GF-D8 (cell line): ENCODE data around the gene ZCCHC3.

Source experiments
- DNase-seq: peaks from one replicate; lab custom pipeline; 2025; lab: John Stamatoyannopoulos, UW

ZCCHC3 gene

DNA sequence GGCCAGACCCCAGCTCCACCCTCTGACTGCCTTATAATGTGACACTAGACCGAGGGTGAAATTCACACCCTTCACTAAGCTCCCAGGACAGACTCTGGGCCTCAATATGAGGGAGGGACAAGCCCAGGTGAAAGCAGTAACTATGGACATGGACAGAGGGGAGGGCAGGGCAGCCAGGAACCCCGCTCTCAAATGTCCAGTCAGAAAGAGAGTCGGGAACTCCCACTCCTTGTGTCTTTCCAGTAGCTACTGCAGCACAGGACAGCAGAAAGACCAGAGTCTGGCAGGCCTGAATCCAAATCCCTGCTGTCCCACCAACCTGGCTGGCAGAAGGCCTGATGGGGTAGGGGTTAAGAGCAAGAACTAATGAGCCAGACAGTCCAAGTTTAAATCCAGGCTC, 13.2 kb upstream of the ZCCHC3 start:
- DNase-seq = no peak

DNA sequence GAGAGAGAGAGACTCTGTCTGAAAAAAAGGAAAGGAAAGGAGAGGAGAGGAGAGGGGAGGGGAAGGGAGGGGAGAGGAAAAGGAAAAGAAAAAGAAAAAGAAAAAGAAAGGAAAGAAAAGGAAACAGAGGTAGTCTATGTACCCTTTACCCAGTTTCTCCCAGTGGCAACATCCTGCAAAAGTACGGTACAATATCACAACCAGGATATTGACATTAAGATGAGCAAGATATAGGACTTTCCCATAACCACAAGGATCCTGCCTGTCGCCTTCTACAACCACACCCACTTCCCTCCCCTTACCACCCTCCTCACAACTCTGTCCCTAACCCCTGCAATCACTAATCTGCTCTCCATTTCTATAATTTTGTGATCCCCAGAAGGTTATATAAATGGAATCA, 10.9 kb upstream of the ZCCHC3 start:
- DNase-seq = no peak

DNA sequence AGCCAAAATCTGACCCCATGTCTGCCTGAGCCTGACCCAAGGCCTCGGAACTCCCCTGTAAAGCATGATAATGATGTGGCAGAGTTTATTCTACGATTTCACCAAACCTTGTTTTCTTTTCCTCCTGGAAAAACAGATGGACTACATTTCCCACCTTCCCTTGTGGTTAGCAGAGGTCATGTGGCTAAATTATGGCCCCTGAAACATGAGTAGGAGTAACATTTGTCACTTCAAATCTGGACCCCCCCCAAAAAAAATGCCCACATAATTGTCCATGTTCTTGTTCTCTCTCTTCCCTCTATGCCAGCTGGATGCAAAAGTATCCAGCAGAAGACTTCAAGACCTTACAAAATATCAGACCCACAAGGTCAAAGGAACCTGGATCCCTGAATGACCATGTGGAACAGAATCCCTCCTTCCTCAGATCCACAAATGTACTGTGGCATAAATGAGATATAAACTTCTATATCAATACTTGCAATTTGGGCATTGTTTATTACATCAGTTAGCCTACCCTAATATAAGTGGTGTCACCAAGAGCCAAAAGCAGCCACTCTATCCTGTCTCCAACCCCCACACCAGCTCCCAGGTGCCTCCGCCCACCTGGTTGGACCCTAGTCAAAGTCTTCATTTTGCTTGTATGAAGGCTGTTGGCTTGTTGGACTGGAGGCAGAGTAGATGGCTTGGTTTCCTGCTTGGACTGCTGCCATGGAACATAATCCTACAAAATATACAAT, 8.2 kb upstream of the ZCCHC3 start:
- no peak for DNase-seq

DNA sequence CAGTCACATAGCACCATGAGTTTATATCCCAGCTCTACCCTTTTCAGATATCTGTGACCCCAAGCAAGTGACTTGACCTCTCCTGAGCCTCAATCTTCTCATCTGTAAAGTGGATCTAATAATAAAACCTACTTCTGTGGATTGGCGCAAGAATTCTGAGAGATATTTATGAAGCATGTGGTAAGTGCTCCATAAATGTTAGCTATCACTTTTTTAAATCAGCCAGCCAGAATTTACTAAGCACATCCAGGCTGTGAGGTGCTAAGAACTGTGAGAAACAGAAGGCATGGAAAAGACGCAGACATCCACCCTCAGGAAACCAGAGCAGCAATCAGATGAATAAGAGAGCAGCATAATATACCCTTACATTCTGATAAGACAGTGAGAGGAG, 7.7 kb upstream of the ZCCHC3 start:
- DNase-seq = no peak

DNA sequence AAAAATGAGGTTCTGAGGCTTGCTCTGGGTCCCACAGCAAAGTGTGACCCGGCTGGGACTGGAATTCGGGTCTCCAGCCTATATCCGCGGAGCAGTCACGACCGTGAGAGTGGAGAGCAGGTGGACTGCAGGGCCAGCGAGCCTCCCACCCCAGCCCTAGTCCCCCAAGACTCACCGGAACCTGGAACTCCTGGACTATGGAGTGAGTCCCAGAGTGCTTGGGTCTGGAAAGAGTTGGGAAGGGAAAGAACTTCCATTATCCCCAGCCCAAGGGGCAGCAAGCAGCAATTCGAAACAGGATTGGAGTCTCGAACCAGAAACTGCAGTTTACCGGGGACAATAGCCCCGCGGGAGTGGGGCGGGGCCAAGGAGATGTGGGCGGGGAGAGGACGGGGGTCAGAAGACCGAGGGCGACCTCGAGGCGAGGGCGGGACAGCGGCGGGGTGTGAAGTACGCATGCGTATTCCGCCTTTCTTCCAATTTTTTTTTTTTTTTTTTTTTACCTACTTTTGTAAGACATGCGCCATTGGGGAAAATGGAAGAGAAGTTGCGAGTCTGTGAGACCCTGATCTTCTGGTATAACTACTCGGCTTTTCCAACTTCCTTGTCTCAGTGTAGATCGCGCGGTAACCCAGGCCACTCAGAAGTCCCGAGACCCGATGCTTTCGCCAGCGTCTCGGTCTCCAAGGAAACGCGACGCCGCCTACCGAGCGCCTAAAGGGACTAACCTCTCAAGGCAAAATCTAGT, 7.1 kb upstream of the ZCCHC3 start, which contains the start of gene C20orf96:
Gene C20orf96 (minus strand): TSS at position 667 of the 748 bp plus-strand sequence. CDS start 140 bp downstream, at position 527.
- DNase-seq = peak; percentile 84

DNA sequence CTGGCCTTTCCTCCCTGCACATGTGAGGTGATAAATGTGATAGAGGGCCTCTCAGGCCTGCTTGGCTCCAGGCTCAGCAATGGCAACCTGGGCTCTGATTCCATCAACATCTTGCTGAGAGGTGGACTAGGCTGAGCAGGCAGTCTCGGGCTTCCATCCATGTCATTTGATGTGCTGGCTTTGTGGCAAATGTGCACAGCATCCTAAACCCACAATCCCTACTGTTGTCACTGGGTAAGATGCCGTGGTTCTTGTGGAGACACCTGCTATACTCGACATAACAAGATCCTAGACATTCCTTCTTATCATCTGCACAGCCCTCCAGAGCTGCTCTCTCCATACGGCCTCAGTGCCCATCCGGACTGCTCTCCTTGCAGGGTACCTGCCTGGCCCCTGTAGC, 2.8 kb upstream of the ZCCHC3 start:
- no peak for DNase-seq

DNA sequence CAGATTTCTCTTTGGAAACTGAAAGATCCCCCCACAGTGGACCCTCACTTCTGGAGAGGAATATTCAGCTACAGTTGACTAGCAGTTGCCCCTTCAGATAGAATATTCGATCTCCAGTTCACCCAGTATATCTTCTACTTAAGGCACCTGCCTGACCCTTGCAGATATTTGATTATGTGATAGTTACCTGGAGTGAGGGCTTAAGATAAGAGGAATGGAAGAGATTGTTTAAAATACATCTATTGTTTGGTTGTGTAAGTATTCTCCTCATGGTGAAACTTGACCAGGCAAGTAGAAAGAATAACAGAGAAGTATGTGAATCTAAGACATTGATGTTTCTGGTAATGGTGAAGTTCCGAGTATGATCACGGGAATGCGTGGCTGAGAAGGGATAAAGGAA, 1.6 kb upstream of the ZCCHC3 start:
- no peak for DNase-seq

DNA sequence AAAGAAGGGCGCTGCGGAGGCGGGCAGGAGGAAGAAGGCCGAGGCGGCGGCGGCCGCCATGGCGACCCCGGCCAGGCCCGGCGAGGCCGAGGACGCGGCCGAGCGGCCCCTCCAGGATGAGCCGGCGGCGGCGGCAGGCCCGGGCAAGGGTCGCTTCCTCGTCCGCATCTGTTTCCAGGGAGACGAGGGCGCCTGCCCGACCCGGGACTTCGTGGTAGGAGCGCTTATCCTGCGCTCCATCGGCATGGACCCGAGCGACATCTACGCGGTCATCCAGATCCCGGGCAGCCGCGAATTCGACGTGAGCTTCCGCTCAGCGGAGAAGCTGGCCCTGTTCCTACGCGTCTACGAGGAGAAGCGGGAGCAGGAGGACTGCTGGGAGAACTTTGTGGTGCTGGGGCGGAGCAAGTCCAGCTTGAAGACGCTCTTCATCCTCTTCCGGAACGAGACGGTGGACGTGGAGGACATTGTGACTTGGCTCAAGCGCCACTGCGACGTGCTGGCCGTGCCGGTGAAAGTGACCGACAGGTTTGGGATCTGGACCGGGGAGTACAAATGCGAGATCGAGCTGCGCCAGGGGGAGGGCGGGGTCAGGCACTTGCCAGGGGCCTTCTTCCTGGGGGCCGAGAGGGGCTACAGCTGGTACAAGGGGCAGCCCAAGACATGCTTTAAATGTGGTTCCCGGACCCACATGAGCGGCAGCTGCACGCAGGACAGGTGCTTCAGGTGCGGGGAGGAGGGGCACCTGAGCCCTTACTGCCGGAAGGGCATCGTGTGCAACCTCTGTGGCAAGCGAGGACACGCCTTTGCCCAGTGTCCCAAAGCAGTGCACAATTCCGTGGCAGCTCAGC, 780 bp downstream of the ZCCHC3 start:
- DNase-seq = no peak

DNA sequence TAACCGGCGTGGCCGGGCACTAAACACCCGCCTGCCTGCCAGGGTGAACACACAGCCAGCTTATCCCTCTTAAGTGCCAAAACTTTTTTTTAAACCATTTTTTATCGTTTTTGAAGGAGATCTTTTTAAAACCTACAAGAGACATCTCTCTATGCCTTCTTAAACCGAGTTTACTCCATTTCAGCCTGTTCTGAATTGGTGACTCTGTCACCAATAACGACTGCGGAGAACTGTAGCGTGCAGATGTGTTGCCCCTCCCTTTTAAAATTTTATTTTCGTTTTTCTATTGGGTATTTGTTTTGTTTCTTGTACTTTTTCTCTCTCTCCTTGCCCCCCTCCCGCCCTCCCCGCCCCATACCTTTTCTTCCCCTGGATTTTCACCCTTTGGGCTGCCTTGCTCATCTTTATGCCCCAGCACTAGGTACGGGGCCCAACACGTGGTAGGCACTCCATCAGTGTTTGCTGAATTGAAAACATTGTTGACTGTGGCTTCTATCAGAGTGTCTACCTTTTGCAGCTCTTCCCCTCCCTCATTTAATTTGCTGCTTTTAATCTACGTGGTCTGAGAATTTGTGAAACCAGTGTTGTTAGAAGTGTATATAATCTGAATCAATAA, 1.5 kb downstream of the ZCCHC3 start:
- DNase-seq = no peak

DNA sequence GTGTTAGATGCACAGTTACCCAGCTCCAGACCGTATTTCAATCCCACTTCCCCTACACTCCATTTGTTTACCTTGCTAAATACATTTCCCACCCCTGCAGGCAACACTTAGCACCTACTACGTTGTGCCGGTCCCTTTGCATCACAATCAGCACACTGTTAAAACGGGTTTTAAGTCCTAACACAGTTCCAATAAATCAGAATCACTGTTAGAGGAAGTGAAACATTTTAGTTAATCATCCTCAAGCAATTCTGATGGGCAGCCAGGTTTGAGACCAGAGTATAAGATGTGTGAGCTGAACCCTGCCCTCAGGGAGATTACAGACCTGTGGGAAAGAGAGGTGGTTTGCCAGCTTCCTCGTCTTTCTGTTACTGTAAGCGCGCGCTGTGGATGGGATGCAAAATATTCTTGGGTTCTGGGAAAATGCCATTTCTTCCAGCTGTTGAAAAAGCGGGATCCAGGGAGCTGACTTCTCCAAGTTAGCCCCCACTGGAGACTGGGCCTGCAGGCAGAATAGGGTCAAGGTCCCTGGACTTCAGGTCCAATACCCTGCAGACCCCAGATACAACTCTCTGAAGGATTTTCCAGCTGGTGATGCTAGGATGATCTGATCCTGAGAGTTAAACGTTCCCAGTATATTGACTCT, 3.1 kb downstream of the ZCCHC3 start:
- no peak for DNase-seq

DNA sequence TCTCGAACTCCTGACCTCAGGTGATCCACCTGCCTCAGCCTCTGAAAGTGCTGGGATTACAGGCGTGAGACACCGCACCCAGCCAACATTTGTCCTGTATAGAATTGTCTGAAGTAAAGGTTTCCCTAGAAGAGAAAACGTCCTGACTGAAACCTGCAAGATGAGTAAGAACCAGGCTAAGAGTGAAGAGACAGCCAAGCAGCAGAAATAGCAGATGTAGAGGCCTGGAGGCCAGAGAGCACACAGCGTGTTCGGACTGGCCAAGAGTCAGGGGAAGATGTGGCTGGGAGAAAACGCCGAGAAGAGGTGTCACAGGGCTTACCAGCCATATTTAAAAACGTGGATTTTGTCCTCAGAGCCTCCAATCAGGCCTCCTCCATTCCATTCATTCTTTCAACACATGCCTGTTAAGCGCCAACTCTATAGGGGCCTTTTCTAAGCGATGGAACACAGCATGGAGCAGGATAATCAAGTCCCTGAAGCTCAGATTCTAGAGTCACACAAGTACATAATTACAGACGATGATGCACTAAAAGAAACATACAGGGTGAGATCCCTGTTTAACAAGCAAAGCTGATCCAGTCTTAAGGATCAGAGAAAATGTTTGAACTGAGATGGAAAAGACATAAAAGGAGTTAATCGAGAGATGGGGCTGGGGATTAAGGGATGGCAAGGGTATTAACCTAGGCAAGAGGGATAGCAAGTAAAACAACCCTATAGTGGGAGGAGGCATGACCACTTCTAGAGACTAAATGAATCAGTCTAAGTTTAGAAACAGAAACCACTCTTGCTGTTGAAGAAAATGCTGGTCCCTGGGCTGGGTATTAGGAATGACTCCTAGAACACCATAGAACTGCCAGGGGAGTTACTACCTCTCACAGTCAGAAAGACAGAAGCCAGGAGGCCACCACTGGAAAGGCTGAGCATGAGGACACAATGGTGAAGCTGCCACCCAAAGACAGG, 4.8 kb downstream of the ZCCHC3 start:
- no peak for DNase-seq

DNA sequence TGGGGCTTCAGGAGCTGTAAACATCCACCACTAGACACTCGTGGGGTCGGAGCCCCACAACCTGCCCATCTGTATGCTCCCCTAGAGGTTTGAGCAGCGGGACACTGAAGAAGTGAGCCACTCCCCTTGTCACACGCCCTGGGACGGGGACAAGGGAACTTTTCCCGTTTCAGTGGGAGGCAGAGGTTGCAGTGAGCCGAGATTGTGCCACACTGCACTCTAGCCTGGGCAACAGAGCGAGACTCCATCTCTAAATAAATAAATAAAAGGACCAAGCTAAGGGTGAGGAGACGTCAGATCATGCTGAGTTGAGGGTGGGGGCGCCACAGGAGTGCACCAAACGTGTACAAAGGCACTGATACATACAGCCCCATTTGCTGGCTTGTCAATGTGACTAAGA, 8.4 kb downstream of the ZCCHC3 start:
- DNase-seq = no peak

DNA sequence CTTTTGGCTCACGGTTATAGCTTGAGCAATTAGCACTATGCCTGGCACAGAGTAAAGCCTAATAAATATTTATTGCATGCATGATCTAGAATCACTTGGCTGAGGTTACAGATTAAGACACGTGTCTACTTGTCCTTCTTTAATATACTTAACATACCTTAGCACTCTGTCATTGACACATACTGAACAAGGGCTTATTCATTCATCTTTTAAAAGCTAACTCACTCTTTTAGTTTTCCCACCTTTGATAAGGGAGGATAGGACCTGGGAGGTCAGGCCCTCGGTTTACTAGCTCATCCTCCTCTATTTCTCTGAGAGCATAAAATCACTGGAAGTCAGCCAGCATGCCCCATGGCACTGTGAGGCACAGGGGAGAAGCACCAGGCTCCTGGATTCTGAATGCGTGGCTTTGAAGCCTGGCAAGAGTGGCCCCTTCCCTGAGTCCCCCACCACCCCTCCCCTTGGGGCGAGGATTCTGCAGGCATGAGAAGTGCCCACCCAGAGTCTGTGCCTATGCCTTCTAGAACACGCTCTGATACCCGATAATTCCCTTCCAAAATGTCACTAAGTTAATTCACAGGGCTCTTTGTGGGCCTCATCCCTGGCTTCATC, 11.2 kb downstream of the ZCCHC3 start:
- DNase-seq = no peak

DNA sequence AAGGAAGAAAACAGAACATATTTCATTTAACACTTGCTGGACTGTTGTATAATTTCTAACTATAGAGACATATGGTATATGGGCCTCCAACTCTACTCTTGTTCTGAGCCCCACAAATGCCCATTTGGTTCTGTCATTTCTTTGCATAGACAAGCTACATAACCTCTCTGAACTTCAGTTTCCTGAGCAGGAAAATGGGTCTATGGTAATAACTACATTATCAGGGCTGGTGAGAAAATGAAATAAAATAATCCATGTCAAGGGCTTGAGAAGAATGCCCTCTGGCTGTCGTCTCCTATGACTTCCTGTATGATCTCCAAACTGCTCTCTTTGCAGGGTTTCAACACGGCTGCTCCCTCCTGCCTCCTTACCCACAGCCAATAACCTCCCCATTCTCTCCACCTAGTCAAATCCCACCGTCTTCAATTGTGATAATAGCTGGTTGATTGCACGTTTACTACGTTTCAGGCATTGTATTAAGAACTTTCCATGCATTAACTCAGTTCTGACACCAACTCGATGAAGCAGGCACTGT, 12.0 kb downstream of the ZCCHC3 start:
- peak; percentile 71 for DNase-seq

DNA sequence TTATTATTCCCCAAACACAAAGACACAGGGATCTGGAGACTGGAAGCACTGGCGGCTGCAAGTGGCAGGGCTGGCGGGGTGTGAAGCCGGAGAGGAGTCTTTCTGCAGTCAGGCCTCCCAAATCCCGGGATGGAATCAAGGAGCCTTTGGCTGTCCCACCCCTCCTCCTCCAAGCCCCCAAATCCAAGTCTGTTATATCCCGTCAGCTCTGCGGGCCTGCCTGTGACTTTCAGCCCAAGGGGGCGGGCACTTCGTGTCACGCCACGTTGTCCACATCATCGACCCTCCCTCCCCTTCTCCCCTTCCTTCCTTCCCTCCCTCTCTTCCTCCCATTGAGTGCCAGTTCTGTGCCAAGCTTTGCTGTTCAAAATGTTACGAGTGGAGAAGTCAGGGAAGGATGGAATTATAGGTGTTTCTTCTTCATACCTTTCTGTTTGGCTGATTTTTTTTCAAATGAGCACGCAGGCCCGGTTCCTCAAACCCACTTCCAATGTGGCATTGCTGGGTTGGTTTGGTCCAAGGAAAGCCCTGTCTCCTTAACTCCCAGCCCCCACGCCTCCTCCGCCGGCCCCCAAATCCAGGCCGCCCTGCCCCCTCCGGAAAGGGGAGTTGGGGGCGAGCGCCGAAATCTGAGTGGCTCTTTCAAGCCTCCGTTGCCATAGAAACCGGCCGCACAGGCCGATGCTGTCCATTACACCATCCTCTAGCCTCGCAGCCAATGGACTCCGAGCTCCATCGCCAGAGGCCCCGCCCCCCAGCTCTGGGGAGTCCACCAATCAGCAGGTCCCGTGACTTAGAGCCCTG, 12.7 kb downstream of the ZCCHC3 start:
- peak; percentile 97 for DNase-seq

DNA sequence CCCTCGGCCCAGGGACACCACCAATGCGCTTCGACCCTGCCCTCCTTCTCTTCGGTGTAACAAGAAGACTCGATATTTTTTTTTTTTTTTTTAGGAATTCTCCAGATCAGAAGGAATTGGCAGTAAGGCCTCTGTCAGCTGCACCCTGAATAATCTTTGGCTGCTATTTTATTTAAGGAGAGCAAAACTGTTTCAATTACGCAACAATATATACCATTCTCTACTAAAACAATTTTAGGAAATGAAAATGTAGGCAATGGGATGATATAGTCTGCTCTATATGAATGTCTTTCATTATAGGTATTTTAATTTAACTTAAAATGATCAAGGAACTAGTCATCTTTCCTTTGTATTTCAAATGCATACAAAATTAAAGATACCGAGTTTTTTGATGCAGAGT, 13.3 kb downstream of the ZCCHC3 start:
- DNase-seq = no peak

DNA sequence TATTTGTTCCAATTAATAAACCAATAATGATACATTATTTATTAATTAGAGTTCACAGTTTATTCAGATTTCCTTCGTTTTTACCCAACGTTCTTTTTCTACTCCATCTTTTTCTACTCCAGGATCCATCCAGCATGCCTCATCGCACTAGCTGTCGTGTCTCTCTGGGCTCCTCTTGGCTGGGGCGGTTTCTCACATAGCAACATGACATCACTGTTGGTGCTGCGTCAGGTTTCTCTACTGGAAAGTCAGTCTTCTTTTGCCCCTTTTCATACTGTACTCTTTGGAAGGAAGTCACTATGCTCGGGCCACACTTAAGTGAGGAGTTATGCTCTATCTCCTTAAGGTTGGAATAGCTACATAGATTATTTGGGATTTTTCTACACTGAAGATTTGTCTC, 14.2 kb downstream of the ZCCHC3 start:
- no peak for DNase-seq

DNA sequence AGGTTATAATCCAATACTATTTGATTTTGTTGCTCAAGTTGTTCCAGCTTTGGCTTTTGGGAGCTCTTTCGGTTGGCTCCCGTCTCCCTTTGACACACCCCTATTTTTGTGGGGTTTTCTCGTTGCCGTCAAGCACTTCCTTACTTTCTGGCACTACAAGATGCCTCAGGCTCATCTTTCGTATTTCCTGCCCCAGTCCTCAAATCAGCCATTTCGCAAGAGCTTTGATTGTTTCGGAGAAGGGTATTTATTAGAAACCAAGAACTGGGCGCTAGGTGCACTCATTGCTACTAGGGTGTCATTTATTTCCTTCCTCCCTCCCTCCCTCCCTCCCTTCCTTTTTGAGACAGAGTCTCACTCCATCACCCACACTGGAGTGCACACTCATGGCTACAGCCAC, 14.7 kb downstream of the ZCCHC3 start:
- DNase-seq = no peak

DNA sequence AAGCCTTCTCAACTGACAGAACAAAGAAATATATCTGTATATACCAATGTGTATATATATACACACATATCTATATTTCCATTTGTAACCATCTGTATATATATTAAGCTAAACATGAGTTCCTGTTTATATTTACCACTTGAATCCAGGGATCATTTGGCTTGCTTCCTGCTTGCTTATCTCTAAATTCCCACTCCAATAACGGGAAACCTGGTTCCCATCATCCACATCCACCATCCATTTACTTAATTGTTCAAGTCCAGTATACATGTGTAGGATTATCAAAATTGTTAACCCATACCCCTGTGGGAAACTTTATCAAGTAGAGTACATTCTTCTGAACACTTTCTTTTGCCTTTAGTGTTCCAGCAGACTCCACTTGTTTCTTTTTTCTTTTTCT, 15.5 kb downstream of the ZCCHC3 start:
- no peak for DNase-seq
